RWPE1 (cell line): ENCODE data around the gene CCNI.

Source experiments
- CTCF ChIA-PET: fragments of 350-600 bp; sonication (Branson Sonifier 250); formaldehyde crosslinking; extraction: SDS; loops from one replicate; lab custom pipeline; 2021; lab: Yijun Ruan, JAX
- POLR2A ChIA-PET: fragments of 400-600 bp; formaldehyde crosslinking; extraction: SDS; loops from one replicate; lab custom pipeline; 2020; ENCODE audit warnings: antibody characterized with exemption; ENCODE audit not compliant: low non-redundant PET; lab: Yijun Ruan, JAX
- DNase-seq: peaks from one replicate; pipeline ENCODE4 v3.0.0; 2012; ENCODE audit warnings: low spot score
- H3K27ac ChIP-seq: fragments of 450-650 bp; 2 replicates; pipeline ENCODE4 v1.5.1; 2017
- CTCF ChIP-seq: fragments of 450-650 bp; conservative IDR thresholded peaks from 2 replicates; pipeline ENCODE4 v1.5.1; 2017; ENCODE audit warnings: low read depth, mild to moderate bottlenecking

Gene CCNI

GRCh38 chr4:77045490-77045889 is 30.3 kb downstream of the CCNI start:
- H3K27ac ChIP-seq = no peak overlapping the region
- TF ChIP-seq CTCF = no peak
- no peak for DNase-seq
- CTCF ChIA-PET = interaction anchor here (0.6 to 1.1 kb wide), 9 partner anchors 8 to 1076 kb away, joined by 3 to 9 read pairs (median 4); no protein-coding TSS in a partner anchor
- POLR2A ChIA-PET = no interaction called here

GRCh38 chr4:77044461-77045150 is 31.2 kb downstream of the CCNI start:
- TF ChIP-seq CTCF = peak; percentile 71
- ChIA-PET CTCF (interaction anchor here (0.5 to 1.1 kb wide), 11 partner anchors 8 to 612 kb away, joined by 3 to 9 read pairs (median 4); no protein-coding TSS in a partner anchor), POLR2A (no interaction called here)
- H3K27ac ChIP-seq = no peak overlapping the region
- DNase-seq = peak; percentile 20

GRCh38 chr4:77043507-77044136 is 32.2 kb downstream of the CCNI start:
- POLR2A ChIA-PET = no interaction called here
- no peak overlapping the region for H3K27ac ChIP-seq
- no peak for TF ChIP-seq CTCF
- CTCF ChIA-PET = no interaction called here
- DNase-seq = no peak

GRCh38 chr4:77040854-77041725 is 34.7 kb downstream of the CCNI start:
- no peak for TF ChIP-seq CTCF
- ChIA-PET POLR2A (no interaction called here), CTCF (interaction anchor here (0.6 kb wide), 1 partner anchor 249 kb away, joined by 3 read pairs; no protein-coding TSS in a partner anchor)
- H3K27ac ChIP-seq = no peak overlapping the region
- no peak for DNase-seq

- peak; percentile 13 for DNase-seq
- ChIA-PET CTCF (interaction anchor here (0.5 to 0.6 kb wide), 2 partner anchors 102 to 248 kb away, joined by 3 read pairs; no protein-coding TSS in a partner anchor), POLR2A (no interaction called here)
- no peak for TF ChIP-seq CTCF
- H3K27ac ChIP-seq = no peak overlapping the region
These were observed 35.5 kb downstream of the CCNI start for GRCh38 chr4:77040270-77040669.

- ChIA-PET POLR2A (no interaction called here), CTCF (interaction anchor here (0.5 to 0.7 kb wide), 4 partner anchors 103 to 1202 kb away, joined by 3 to 4 read pairs (median 3); no protein-coding TSS in a partner anchor)
- TF ChIP-seq CTCF = no peak
- DNase-seq = no peak
- no peak overlapping the region for H3K27ac ChIP-seq
These were observed 36.0 kb downstream of the CCNI start for GRCh38 chr4:77039796-77040195.
